ENCODE measurements around the gene SCP2.

DNA sequence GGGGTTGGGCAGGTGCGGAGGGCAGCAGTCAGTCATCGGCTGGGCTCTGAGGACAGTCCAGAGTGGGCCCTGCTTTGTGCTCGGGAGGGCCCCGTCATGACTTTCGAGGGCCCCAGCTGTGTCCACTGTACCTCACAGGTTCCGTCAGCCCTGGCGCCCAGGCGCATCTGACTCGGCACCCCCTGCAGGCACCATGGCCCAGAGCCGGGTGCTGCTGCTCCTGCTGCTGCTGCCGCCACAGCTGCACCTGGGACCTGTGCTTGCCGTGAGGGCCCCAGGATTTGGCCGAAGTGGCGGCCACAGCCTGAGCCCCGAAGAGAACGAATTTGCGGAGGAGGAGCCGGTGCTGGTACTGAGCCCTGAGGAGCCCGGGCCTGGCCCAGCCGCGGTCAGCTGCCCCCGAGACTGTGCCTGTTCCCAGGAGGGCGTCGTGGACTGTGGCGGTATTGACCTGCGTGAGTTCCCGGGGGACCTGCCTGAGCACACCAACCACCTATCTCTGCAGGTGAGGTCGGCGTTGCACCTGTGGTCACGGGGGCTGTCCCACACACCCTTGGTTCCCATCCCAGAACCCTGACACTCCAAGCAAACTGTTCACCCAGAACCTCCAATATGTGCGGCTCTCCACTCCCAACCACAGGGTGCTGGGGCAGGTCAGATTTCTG is 142.7 kb downstream of the SCP2 start:
- no peak for TF ChIP-seq ZBTB7A (IDR thresholded peaks at IDR 0.05; ENCODE audit: low read depth)
- TF ChIP-seq TCF12 (IDR thresholded peaks at IDR 0.05; ENCODE audit: low read depth), result no peak
- no peak for TF ChIP-seq RAD21 (IDR thresholded peaks at IDR 0.05; ENCODE audit: low read depth)
- TF ChIP-seq TAF1 (IDR thresholded peaks at IDR 0.05; ENCODE audit: low read depth), result no peak
- no peak for TF ChIP-seq FOXM1 (IDR thresholded peaks at IDR 0.05; ENCODE audit: borderline replicate concordance, low read depth)
- no peak for TF ChIP-seq TEAD4 (IDR thresholded peaks at IDR 0.05)
- no peak for TF ChIP-seq MAX (IDR thresholded peaks at IDR 0.05)
- no peak for TF ChIP-seq REST (IDR thresholded peaks at IDR 0.05; ENCODE audit: low read depth)
- TF ChIP-seq CREB1 (IDR thresholded peaks at IDR 0.05; ENCODE audit: low read depth), result no peak

Data from Ishikawa (cell line).